Esophagus squamous epithelium (tissue), 5 donors: Measurements from ENCODE around the gene TSPAN7. TPM values are rescaled to one million over a fixed set of nuclear protein-coding genes. Genes with fewer than 3 reads are reported as not detected.

Experiments
- DNase-seq: peaks from one replicate; lab custom pipeline; 2025; lab: John Stamatoyannopoulos, UW
- H3K27ac ChIP-seq, 4 donors: fragments of 200-600 bp; sonication (generic); one replicate each; pipeline ENCODE4 v1.5.1; 2016 to 2019; ENCODE audit warnings: mild to moderate bottlenecking in 1 of 4
- H3K27me3 ChIP-seq, 4 donors: fragments of 200-600 bp; sonication (generic); 1 replicate in 3 of 4; 2 replicates in 1 of 4; pipeline versions ENCODE4 v1.5.1 to v1.6.0; 2017 to 2021; ENCODE audit warnings: antibody characterized with exemption in 1 of 4
- H3K36me3 ChIP-seq, 3 donors: fragments of 200-600 bp; sonication (generic); one replicate each; pipeline ENCODE4 v1.5.1; 2016 to 2019
- H3K4me1 ChIP-seq, 3 donors: fragments of 200-600 bp; sonication (generic); one replicate each; pipeline ENCODE4 v1.5.1; 2017 to 2019
- H3K4me3 ChIP-seq, 4 donors: fragments of 200-600 bp; sonication (generic); 1 replicate in 3 of 4; 2 replicates in 1 of 4; pipeline ENCODE4 v1.5.1; 2016 to 2019; ENCODE audit warnings: mild to moderate bottlenecking in 2 of 4, moderate library complexity in 1 of 4
- H3K9me3 ChIP-seq, 3 donors: fragments of 200-600 bp; sonication (generic); one replicate each; pipeline ENCODE4 v1.5.1; 2016 to 2019
- POLR2A ChIP-seq, 4 donors: fragments of 450-650 bp; IDR thresholded peaks; one replicate each; pipeline ENCODE4 v1.6.1; 2017; ENCODE audit warnings: antibody characterized with exemption in 4 of 4, mild to moderate bottlenecking in 4 of 4, moderate library complexity in 3 of 4
- WGBS, 2 donors: methylation state at CpG; one replicate each; pipeline ENCODE4 v1.1.5; 2018; 5-methylcytosine and 5-hydroxymethylcytosine counted together
- intact Hi-C: fragments of 100-400 bp; cut with DNase I; formaldehyde crosslinking; loops from one replicate; pipeline ENCODE4 v1.15.0; 2022
- total RNA-seq, 4 donors: library from RNA; depleted of rRNA; stranded (reverse); fragments of >200 nt; gene quantifications; one replicate each; pipeline ENCODE4 v1.1.0, GENCODE V29; 2016
- TF ChIP-seq, protein P1 (sequence below), 6 experiments: fragments of 450-650 bp in 4 of 6; fragments of 200-600 bp in 2 of 6; sonication (generic) in 2 of 6; IDR thresholded peaks; one replicate each; pipeline ENCODE4 v1.5.1; 2016 to 2019; ENCODE audit warnings: antibody characterized with exemption in 6 of 6, mild to moderate bottlenecking in 4 of 6, moderate library complexity in 4 of 6
- donor health status: DM: yes; HTN: yes; CAD: no.

The TSPAN7 gene
- total RNA-seq, 4 donors from 2014 or later = 23.9 to 40.0 (median 33.8) TPM

DNA sequence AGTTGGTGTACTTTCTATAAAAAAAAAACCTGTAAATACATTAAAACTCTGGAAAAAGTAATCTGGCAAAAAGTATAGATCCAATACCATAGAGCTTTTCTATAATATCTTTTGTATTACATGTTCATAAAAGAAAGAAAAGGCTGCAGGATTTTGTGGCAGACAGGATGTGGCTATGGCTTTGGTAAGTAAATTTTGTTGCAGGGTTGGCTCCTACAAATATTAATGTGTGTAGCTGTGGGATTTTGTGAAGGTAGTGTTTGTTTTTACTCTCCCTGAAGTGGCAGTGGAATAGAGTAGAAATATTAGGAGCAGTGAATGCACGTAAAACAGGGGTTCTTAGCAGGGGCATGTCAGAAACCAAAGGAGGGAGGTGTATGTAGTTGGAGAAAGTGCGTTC lies 84.8 kb downstream of the TSPAN7 start:
- DNase-seq = no peak
- Histone ChIP-seq H3K27me3 (no peaks in the 10 kb centered on the region), H3K4me3 (no peak overlapping the region), H3K9me3 (no peaks in the 10 kb centered on the region), H3K27ac (no peak overlapping the region), H3K4me1 (no peaks in the 10 kb centered on the region), H3K36me3 (no peaks in the 10 kb centered on the region)
- WGBS, 2 donors = 69 to 100% methylated on average over 1 to 2 of the region's 2 CpGs
- no peak for TF ChIP-seq POLR2A (IDR thresholded peaks at IDR 0.05)
- TF ChIP-seq, protein P1, sequence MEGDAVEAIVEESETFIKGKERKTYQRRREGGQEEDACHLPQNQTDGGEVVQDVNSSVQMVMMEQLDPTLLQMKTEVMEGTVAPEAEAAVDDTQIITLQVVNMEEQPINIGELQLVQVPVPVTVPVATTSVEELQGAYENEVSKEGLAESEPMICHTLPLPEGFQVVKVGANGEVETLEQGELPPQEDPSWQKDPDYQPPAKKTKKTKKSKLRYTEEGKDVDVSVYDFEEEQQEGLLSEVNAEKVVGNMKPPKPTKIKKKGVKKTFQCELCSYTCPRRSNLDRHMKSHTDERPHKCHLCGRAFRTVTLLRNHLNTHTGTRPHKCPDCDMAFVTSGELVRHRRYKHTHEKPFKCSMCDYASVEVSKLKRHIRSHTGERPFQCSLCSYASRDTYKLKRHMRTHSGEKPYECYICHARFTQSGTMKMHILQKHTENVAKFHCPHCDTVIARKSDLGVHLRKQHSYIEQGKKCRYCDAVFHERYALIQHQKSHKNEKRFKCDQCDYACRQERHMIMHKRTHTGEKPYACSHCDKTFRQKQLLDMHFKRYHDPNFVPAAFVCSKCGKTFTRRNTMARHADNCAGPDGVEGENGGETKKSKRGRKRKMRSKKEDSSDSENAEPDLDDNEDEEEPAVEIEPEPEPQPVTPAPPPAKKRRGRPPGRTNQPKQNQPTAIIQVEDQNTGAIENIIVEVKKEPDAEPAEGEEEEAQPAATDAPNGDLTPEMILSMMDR (IDR thresholded peaks at IDR 0.05) = no peak
- intact Hi-C loops = no loop called here

DNA sequence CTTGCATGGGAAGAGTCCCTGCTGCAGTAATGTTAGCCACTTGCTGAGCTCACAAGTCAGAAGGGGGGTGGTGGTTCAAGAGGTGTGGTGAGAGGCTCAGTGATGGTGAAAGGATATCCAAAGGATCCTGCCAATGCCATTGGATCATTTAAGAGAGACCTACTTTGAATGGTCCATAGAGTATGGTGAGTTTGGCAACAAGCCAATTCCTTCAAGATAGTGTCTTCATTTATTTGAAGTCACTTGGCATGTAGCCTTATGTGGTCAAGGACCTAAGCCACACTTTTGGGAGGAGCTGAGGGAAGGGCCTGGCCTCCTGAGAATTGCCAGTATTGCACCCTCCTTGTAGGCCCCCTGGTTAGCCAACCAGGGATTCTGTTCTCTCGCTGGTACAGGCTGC lies 87.9 kb downstream of the TSPAN7 start:
- no peak overlapping the region for H3K4me3 ChIP-seq
- H3K27ac ChIP-seq = no peak overlapping the region
- H3K9me3 ChIP-seq = no peaks in the 10 kb centered on the region
- H3K4me1 ChIP-seq = no peaks in the 10 kb centered on the region
- H3K27me3 ChIP-seq = no peaks in the 10 kb centered on the region
- intact Hi-C loops = no loop called here
- no peak for TF ChIP-seq POLR2A (IDR thresholded peaks at IDR 0.05)
- TF ChIP-seq, protein P1 (IDR thresholded peaks at IDR 0.05) = no peak
- no peaks in the 10 kb centered on the region for H3K36me3 ChIP-seq
- no peak for DNase-seq
- 100% methylated on average over 1 of the region's 1 CpG; no CpG with 5 or more reads in 1 of the 2 donors for WGBS, 2 donors

DNA sequence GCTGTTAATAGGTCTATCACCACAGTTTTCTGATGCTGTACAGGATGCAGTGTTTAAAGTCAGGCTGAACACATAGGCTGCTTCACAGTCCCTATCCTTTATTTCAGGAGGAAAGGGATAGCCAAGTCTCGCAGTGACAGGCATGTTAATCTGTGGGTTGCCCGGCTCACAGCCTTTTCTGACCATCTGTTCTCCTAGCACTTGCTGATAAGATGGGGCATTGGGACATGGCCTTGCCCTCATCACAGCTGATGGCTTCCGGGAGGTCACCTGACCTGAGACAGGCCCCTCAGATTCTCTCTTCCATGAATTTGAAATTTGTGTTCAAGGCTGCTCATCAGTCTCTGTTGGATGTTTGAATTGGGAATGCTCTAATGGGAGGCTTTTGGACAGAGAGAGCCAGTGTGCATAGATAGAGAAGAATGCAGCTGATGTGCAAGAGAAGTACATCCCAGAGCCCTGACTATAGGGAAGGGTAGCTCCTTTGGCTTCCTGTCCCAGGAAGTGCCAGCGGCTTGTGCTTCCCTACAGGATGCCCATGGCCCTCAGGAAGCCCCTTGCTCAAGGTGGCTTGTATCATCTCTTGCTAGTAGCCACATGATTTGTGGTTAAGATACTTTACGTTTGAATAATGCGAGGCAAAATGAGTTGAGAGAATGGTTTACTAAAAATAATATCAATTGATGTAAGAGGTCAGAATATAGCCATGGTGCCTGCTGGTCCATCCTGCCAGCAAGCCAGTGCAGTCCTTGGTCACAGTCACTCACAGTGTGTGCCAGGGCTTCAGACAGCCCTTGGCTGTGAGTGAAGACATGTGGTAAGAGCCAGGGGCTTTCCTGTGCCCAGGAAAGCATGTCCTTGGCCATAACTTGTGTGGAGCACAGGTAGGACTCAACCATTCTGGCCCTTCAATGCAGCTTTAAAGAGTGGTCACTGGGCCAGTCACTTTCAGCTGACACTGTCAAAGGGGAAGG lies 88.6 kb downstream of the TSPAN7 start:
- no peaks in the 10 kb centered on the region for H3K4me1 ChIP-seq
- WGBS, 2 donors = 72 to 83% methylated on average over 1 to 4 of the region's 6 CpGs
- H3K9me3 ChIP-seq = no peaks in the 10 kb centered on the region
- intact Hi-C loops = no loop called here
- no peak for DNase-seq
- H3K27ac ChIP-seq = no peak overlapping the region
- TF ChIP-seq, protein P1 (IDR thresholded peaks at IDR 0.05) = no peak
- TF ChIP-seq POLR2A (IDR thresholded peaks at IDR 0.05) = no peak
- H3K36me3 ChIP-seq = no peaks in the 10 kb centered on the region
- no peak overlapping the region for H3K4me3 ChIP-seq
- H3K27me3 ChIP-seq = no peaks in the 10 kb centered on the region

DNA sequence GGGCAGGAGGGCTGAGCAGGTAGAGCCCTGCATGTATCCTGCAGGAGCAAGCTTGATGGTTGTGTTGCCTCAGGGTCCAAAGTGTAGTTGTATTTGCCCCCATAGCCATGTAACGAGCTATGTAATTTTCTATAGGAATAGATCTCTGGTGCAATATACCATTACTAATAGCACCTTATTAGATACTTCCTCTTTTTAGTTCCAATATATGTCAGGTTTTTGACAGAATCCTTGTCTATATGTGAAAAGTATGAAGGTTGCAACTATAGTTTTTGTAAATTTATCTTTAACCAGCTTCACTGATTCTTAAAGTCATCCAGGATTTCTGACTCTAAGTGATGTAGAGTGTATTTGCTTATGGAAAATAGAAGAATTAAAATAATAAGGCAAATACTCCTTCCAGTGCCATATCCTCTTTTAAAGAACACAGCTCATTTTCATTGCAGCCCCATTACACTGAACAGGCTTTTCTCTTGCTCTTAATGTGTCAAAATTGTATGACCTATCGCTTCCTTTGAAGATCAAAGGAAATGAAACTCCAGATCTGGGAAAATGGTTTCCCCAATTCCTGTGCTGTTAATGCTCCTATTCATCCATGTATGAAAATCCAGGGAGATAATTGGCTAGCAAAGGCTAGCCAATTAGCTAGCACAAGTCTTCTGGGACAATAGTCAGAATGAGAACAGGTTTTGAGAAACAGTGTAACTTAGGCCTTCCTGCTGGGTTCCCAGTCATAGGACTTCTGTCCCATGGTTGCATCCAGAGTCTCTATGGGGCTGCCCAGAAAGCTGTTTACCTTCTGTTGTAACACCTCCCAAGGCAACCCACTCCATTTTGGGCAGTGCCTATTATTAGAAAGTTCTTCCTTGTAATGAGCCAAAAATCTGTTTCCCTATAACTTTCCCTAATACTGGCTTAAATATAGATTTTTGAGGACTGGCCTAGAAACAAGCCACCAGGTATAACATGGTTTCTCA lies 90.6 kb downstream of the TSPAN7 start:
- no peaks in the 10 kb centered on the region for H3K27me3 ChIP-seq

More for the DNA sequence above, 90.6 kb downstream of the TSPAN7 start:
- H3K4me1 ChIP-seq = no peaks in the 10 kb centered on the region
- H3K27ac ChIP-seq = no peak overlapping the region
- 69 to 88% methylated on average over 2 of the region's 2 CpGs for WGBS, 2 donors
- TF ChIP-seq, protein P1 (IDR thresholded peaks at IDR 0.05) = no peak
- TF ChIP-seq POLR2A (IDR thresholded peaks at IDR 0.05) = no peak
- DNase-seq = no peak
- H3K36me3 ChIP-seq = no peaks in the 10 kb centered on the region
- no peaks in the 10 kb centered on the region for H3K9me3 ChIP-seq
- H3K4me3 ChIP-seq = no peak overlapping the region
- intact Hi-C loops = no loop called here
